OCI-LY7 (cell line): Measurements from ENCODE around the gene ZNF578.

Source experiments
- CTCF ChIP-seq: fragments of 200-600 bp; sonication (generic); conservative IDR thresholded peaks from 2 replicates; pipeline ENCODE4 v1.5.1; 2014; ENCODE audit warnings: mild to moderate bottlenecking, antibody characterized with exemption, low read length, moderate library complexity, mixed read lengths
- EZH2phosphoT487 ChIP-seq: fragments of 200-600 bp; sonication (generic); IDR thresholded peaks from 2 replicates; pipeline ENCODE4 v1.6.1; 2018; ENCODE audit warnings: low read depth, borderline replicate concordance, mild to moderate bottlenecking, mixed run types, antibody characterized with exemption, low read length, moderate library complexity, mixed read lengths

- TF ChIP-seq CTCF (no peak), EZH2phosphoT487 (no peak)
Measured at GRCh38 chr19:52492201-52492993, 39.0 kb downstream of the ZNF578 start.
